Activated CD4-positive, alpha-beta T cell treated with anti-CD3 and anti-CD28 coated beads for 24 hours (primary cell): Measurements from ENCODE around the gene GALNT2.

ENCODE experiments used
- DNase-seq, 2 donors: peaks; one replicate each; pipeline ENCODE4 v3.0.0-alpha.2; 2020; ENCODE audit warnings: low read depth in 2 of 2

The GALNT2 gene

GRCh38 chr1:230210326-230210980 lies 143.4 kb downstream of the GALNT2 start:
- no peak for DNase-seq

- DNase-seq, result no peak
Observed at GRCh38 chr1:230210981-230211336, 143.9 kb downstream of the GALNT2 start.

- DNase-seq, result no peak
Observed at GRCh38 chr1:230211436-230212145, 144.6 kb downstream of the GALNT2 start.

GRCh38 chr1:230212405-230212936 lies 145.4 kb downstream of the GALNT2 start:
- DNase-seq, result no peak

GRCh38 chr1:230215031-230215430 lies 148.0 kb downstream of the GALNT2 start:
- DNase-seq, result no peak

- no peak for DNase-seq
Observed at GRCh38 chr1:230215529-230215928, 148.5 kb downstream of the GALNT2 start.

GRCh38 chr1:230216896-230217295 lies 149.9 kb downstream of the GALNT2 start:
- no peak for DNase-seq

- DNase-seq, result no peak
Observed at GRCh38 chr1:230218667-230219066, 151.6 kb downstream of the GALNT2 start.

- DNase-seq, result no peak
Observed at GRCh38 chr1:230219174-230220067, 152.4 kb downstream of the GALNT2 start.

- no peak for DNase-seq
Observed at GRCh38 chr1:230220478-230220877, 153.4 kb downstream of the GALNT2 start.

- DNase-seq, result no peak
Observed at GRCh38 chr1:230220907-230221306, 153.9 kb downstream of the GALNT2 start.

GRCh38 chr1:230222678-230223077 lies 155.6 kb downstream of the GALNT2 start:
- DNase-seq, result no peak

- DNase-seq, result no peak
Observed at GRCh38 chr1:230224101-230224960, 157.3 kb downstream of the GALNT2 start.

GRCh38 chr1:230226007-230226800 lies 159.2 kb downstream of the GALNT2 start:
- no peak for DNase-seq

GRCh38 chr1:230226814-230227213 lies 159.8 kb downstream of the GALNT2 start:
- DNase-seq, result no peak

GRCh38 chr1:230228236-230228897 lies 161.3 kb downstream of the GALNT2 start:
- DNase-seq, result no peak

- DNase-seq, result no peak
Observed at GRCh38 chr1:230230273-230230672, 163.2 kb downstream of the GALNT2 start.

GRCh38 chr1:230230948-230231773 lies 164.1 kb downstream of the GALNT2 start:
- no peak for DNase-seq

GRCh38 chr1:230231774-230232145 lies 164.7 kb downstream of the GALNT2 start:
- no peak for DNase-seq
